Endothelial cell of umbilical vein (primary cell): Measurements from ENCODE around the gene PTGER4.

Experiments
- EZH2 ChIP-seq: IDR thresholded peaks from 2 replicates; pipeline ENCODE4 v1.6.1; 2012; ENCODE audit warnings: borderline replicate concordance, low read depth, mild to moderate bottlenecking, moderate library complexity, low read length, inconsistent platforms; ENCODE audit not compliant: severe bottlenecking
- POLR2A ChIP-seq: IDR thresholded peaks from 2 replicates; pipeline ENCODE4 v1.6.1; 2012; ENCODE audit warnings: low read depth, mild to moderate bottlenecking, control low read depth, low read length
- POLR2AphosphoS5 ChIP-seq: IDR thresholded peaks from 2 replicates; pipeline ENCODE4 v1.6.1; 2012; ENCODE audit warnings: low read depth, mild to moderate bottlenecking, control low read depth, low read length, moderate library complexity; ENCODE audit not compliant: insufficient read depth
- TF ChIP-seq, protein P1 (sequence below), 2 donors: IDR thresholded peaks; 1 replicate in 1 of 2; 2 replicates in 1 of 2; pipeline ENCODE4 v1.5.1; 2011; ENCODE audit warnings: low read length in 2 of 2, mild to moderate bottlenecking in 2 of 2, moderate library complexity in 2 of 2, control low read depth in 1 of 2, inconsistent platforms in 1 of 2, low read depth in 1 of 2; ENCODE audit not compliant: insufficient read depth in 1 of 2; ENCODE audit errors: extremely low read depth in 1 of 2

DNA sequence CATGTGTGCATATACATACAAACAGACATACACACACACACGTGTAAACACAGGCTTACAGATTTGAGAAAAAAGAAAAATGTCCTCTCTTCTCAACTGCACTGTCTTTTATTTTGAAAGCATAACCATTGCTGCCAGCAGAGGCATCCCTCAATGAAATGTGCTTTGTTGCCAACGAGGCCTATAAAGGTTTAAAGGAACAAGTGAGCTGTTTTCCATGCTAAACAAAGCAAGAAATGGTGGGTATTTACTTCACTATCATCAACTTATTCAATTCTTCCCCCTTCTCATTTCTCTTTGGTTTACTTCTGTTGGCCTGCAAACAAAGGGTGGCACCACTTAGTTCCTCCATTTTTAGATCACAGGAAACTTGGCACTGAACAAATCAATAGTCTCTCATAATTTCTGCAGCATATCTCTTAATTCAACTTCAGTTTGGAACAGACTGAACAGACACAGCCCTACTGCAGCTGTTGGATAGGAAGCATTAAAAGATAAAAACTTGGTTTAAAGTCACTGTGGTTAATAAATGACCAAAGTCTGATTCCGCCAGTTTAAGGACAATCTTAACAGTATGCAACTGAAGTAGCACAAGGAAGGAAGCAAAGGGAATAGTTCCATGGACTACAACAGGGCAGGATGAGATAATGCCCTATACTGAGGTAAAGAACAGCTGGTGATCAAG, 54.3 kb downstream of the PTGER4 start:
- TF ChIP-seq, protein P1, sequence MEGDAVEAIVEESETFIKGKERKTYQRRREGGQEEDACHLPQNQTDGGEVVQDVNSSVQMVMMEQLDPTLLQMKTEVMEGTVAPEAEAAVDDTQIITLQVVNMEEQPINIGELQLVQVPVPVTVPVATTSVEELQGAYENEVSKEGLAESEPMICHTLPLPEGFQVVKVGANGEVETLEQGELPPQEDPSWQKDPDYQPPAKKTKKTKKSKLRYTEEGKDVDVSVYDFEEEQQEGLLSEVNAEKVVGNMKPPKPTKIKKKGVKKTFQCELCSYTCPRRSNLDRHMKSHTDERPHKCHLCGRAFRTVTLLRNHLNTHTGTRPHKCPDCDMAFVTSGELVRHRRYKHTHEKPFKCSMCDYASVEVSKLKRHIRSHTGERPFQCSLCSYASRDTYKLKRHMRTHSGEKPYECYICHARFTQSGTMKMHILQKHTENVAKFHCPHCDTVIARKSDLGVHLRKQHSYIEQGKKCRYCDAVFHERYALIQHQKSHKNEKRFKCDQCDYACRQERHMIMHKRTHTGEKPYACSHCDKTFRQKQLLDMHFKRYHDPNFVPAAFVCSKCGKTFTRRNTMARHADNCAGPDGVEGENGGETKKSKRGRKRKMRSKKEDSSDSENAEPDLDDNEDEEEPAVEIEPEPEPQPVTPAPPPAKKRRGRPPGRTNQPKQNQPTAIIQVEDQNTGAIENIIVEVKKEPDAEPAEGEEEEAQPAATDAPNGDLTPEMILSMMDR (IDR thresholded peaks at IDR 0.05; ENCODE audit: extremely low read depth in 1 of 2, insufficient read depth in 1 of 2, low read depth in 1 of 2, low read length in 2 of 2), result no peak
- TF ChIP-seq POLR2AphosphoS5 (no peak), EZH2 (no peak), POLR2A (no peak)
